Osteoblast (primary cell): ENCODE results near the gene AVPR1B. TPM values are rescaled to one million over a fixed set of nuclear protein-coding genes. Genes with fewer than 3 reads are reported as not detected.

Experiments used
- DNase-seq: peaks from one replicate; pipeline ENCODE4 v3.0.0; 2011; ENCODE audit warnings: low spot score, mixed read lengths; ENCODE audit not compliant: insufficient read length; ENCODE audit errors: missing footprints
- H2AFZ ChIP-seq: 2 replicates; pipeline ENCODE4 v1.6.0; 2011; ENCODE audit warnings: mild to moderate bottlenecking, low read length
- H3K27ac ChIP-seq: 2 replicates; pipeline ENCODE4 v1.5.1; 2011; ENCODE audit warnings: mild to moderate bottlenecking, low read depth, low read length, moderate library complexity
- H3K27me3 ChIP-seq: 2 replicates; pipeline ENCODE4 v1.6.0; 2012; ENCODE audit warnings: mild to moderate bottlenecking, control low read depth, inconsistent platforms, low read length, moderate library complexity; ENCODE audit not compliant: insufficient read depth
- H3K36me3 ChIP-seq: 2 replicates; pipeline ENCODE4 v1.5.1; 2011; ENCODE audit warnings: mild to moderate bottlenecking, low read length, control low read depth, moderate library complexity; ENCODE audit not compliant: insufficient read depth
- H3K4me1 ChIP-seq: 2 replicates; pipeline ENCODE4 v1.5.1; 2011; ENCODE audit warnings: mild to moderate bottlenecking, low read length, control low read depth, moderate library complexity; ENCODE audit not compliant: insufficient read depth
- H3K4me2 ChIP-seq: 2 replicates; pipeline ENCODE4 v1.6.0; 2011; ENCODE audit warnings: mild to moderate bottlenecking, low read length; ENCODE audit not compliant: insufficient read depth
- H3K4me3 ChIP-seq: fragments of 200-600 bp; sonication (generic); 3 replicates; pipeline ENCODE4 v1.5.1; 2012; ENCODE audit warnings: mild to moderate bottlenecking, low read length, inconsistent platforms; ENCODE audit not compliant: insufficient read depth
- H3K79me2 ChIP-seq: 2 replicates; pipeline ENCODE4 v1.6.0; 2012; ENCODE audit warnings: mild to moderate bottlenecking, low read length, control low read depth, inconsistent platforms; ENCODE audit not compliant: insufficient read depth
- H3K9me3 ChIP-seq: 2 replicates; pipeline ENCODE4 v1.5.1; 2011; ENCODE audit warnings: low read depth, low read length, control low read depth
- H4K20me1 ChIP-seq: 2 replicates; pipeline ENCODE4 v1.6.0; 2012; ENCODE audit warnings: mild to moderate bottlenecking, low read length, control low read depth; ENCODE audit not compliant: insufficient read depth
- total RNA-seq: library from RNA; depleted of rRNA; stranded (reverse); fragments of >200 nt; gene quantifications from 2 replicates; pipeline ENCODE4 v1.2.3, GENCODE V29; 2012
- TF ChIP-seq, protein P1 (sequence below): IDR thresholded peaks from 2 replicates; pipeline ENCODE4 v1.5.1; 2011; ENCODE audit warnings: mild to moderate bottlenecking, low read depth, low read length, moderate library complexity; ENCODE audit errors: extremely low read depth

Gene AVPR1B
- total RNA-seq, 1 donor, result not detected

DNA sequence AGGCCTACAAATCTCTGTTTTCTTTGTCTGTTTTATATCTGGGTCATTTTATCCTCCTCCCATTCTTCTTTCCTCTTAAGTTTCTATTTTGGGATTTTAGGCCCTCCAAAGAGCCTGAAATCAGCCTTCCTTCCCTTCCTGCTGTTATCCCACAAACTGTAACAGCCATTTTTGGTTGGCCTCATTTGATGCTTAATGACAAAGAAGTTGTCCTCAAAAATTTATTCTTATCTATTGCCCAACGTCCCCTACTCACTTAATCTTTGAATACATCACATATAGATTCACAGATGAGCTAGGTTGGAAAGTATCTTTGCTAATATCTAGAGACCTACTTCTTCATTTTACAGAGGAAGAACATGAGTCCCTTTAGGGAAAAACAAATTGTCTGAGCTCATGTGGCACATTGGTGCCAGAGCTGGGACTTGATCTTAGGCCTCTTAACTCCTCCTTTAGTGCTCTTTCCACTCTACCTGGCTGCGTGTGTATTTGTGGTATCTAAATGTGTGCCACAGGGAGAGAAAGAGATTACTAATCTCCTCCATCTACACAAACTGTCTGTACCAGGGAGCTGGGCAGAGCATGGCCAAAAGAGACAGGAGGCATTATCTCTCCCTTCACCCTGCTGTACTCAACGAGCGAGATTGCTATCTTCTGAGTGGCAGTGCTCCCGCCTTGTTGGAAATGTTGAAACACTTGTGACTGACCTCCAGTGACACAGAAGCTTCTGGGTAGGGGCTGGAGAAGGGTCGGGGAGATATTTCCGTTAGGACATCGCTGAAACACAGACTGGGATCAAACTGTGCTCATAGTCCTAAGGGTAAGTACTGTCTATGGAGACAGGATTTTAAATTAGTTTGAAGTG, 34.1 kb downstream of the AVPR1B start:
- Histone ChIP-seq H3K36me3 (no peaks in the 10 kb centered on the region), H3K9me3 (no peaks in the 10 kb centered on the region), H3K4me3 (no peak overlapping the region), H4K20me1 (no peaks in the 10 kb centered on the region), H3K4me1 (no peaks in the 10 kb centered on the region), H3K27me3 (peaks cover 30% of the 10 kb centered on the region), H2AFZ (no peak overlapping the region), H3K79me2 (no peaks in the 10 kb centered on the region), H3K27ac (no peak overlapping the region), H3K4me2 (no peak overlapping the region)
- no peak for DNase-seq
- TF ChIP-seq, protein P1, sequence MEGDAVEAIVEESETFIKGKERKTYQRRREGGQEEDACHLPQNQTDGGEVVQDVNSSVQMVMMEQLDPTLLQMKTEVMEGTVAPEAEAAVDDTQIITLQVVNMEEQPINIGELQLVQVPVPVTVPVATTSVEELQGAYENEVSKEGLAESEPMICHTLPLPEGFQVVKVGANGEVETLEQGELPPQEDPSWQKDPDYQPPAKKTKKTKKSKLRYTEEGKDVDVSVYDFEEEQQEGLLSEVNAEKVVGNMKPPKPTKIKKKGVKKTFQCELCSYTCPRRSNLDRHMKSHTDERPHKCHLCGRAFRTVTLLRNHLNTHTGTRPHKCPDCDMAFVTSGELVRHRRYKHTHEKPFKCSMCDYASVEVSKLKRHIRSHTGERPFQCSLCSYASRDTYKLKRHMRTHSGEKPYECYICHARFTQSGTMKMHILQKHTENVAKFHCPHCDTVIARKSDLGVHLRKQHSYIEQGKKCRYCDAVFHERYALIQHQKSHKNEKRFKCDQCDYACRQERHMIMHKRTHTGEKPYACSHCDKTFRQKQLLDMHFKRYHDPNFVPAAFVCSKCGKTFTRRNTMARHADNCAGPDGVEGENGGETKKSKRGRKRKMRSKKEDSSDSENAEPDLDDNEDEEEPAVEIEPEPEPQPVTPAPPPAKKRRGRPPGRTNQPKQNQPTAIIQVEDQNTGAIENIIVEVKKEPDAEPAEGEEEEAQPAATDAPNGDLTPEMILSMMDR, result no peak

DNA sequence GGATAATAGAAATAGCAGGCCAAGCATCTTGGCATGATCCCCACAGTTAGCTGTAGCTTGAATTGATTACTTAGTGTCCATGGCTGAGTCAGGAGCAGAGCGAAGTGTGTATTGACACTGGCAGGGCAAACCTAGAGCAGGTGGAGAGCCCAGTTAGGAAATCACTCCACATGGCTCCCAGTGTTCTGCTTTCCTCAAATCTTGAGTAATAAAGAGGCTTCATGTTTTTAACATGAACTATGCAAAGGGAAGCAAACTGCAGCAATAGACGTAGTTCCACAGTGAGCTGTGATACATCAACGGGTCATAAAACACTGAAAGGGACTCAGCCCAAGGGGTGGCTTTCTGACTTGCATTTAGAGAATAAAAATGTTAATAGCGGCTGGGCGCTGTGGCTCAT, 35.3 kb downstream of the AVPR1B start:
- H3K79me2 ChIP-seq, result no peaks in the 10 kb centered on the region
- H3K9me3 ChIP-seq, result no peaks in the 10 kb centered on the region
- no peak overlapping the region for H3K4me2 ChIP-seq
- TF ChIP-seq, protein P1, result no peak
- no peaks in the 10 kb centered on the region for H3K36me3 ChIP-seq
- H3K27me3 ChIP-seq, result peaks cover 21% of the 10 kb centered on the region
- H4K20me1 ChIP-seq, result no peaks in the 10 kb centered on the region
- no peak for DNase-seq
- H2AFZ ChIP-seq, result no peak overlapping the region
- H3K4me1 ChIP-seq, result no peaks in the 10 kb centered on the region
- H3K27ac ChIP-seq, result no peak overlapping the region
- no peak overlapping the region for H3K4me3 ChIP-seq

DNA sequence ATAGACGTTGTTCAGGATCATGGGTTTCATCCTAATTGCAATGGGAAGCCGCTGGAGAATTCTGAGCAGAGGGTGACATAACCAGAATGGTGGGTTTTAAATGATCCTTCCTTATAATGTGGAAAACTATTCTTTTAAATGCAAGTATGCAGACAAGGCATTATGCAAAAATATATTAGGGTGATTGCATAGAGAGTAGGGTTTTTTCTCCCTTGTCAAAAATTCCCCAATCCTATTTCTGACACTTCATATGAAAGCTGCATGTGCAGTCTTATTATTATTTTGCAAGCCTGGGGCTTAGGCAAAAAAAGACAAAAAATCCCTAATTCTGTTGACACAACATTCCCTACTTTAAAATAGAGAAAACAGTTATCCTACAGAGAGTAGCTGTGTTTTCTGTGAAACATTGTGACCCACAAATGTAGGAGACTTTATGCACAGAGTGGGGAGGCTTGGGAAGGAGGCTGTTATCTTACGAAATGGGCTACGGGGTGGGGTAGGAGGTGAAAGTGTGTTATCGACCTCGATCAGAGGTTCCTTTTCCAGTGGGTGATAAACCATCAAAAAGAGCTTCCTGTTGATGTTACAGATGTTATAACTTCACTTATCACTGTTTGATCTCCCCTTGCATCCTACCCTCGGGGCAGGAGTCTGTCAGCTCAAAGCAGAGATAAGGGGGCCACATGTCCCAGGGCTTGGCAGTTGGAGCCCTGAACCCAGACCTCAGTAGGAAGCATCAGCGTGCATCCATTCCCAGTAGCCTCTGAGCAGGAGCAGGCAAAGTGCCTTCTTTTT, 37.0 kb downstream of the AVPR1B start:
- TF ChIP-seq, protein P1, result no peak
- Histone ChIP-seq H2AFZ (no peak overlapping the region), H3K27me3 (peaks cover 21% of the 10 kb centered on the region), H3K36me3 (no peaks in the 10 kb centered on the region), H3K4me3 (no peak overlapping the region), H3K79me2 (no peaks in the 10 kb centered on the region), H3K4me1 (no peaks in the 10 kb centered on the region), H3K9me3 (no peaks in the 10 kb centered on the region), H4K20me1 (no peaks in the 10 kb centered on the region), H3K4me2 (no peak overlapping the region), H3K27ac (no peak overlapping the region)
- no peak for DNase-seq

DNA sequence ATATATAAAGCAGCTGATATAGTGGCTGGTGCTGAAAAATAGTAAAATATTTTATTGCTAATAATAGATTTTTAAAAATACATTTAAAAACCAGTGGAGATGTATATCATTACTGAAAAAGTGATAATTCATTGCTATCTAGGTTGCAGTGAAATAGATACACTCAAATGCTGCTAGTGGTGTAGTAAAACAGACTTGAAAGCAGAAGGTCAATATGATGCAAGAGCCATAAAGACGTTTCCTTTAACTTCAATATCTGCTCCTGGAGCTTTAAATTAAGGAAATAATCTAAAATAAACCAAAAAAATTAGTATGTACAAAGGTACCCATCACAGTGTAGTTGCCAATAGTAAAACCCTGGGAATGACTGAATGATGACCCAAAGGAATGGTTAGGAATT, 38.1 kb downstream of the AVPR1B start:
- no peaks in the 10 kb centered on the region for H3K36me3 ChIP-seq
- H4K20me1 ChIP-seq, result no peaks in the 10 kb centered on the region
- no peak overlapping the region for H2AFZ ChIP-seq
- H3K27me3 ChIP-seq, result peaks cover 21% of the 10 kb centered on the region
- H3K4me1 ChIP-seq, result no peaks in the 10 kb centered on the region
- no peak overlapping the region for H3K4me2 ChIP-seq
- no peaks in the 10 kb centered on the region for H3K9me3 ChIP-seq
- TF ChIP-seq, protein P1, result no peak
- DNase-seq, result no peak
- H3K27ac ChIP-seq, result no peak overlapping the region
- no peaks in the 10 kb centered on the region for H3K79me2 ChIP-seq
- H3K4me3 ChIP-seq, result no peak overlapping the region
